Measurements from ENCODE around the gene MPG.
"Not testable (repeated sequence)": the region's sequence is repeated elsewhere in the genome, so short reads cannot be mapped to it uniquely, and the experiment has no call there.

The MPG gene

GRCh38 chr16:118857-119256 lies 40.8 kb downstream of the MPG start:
- no peak for DNase-seq

GRCh38 chr16:119295-119694 lies 41.3 kb downstream of the MPG start:
- DNase-seq: no peak

- no peak for DNase-seq
Measured at GRCh38 chr16:119835-120491, 41.9 kb downstream of the MPG start.

GRCh38 chr16:120756-121155 lies 42.7 kb downstream of the MPG start:
- no peak for DNase-seq

- no peak for DNase-seq
Measured at GRCh38 chr16:122361-122760, 44.3 kb downstream of the MPG start.

GRCh38 chr16:123558-124350 lies 45.7 kb downstream of the MPG start:
- DNase-seq: not testable (repeated sequence)

GRCh38 chr16:125011-125410 lies 47.0 kb downstream of the MPG start:
- no peak for DNase-seq

GRCh38 chr16:129075-129474 lies 51.0 kb downstream of the MPG start:
- DNase-seq: no peak

- DNase-seq: no peak
Measured at GRCh38 chr16:130533-131173, 52.6 kb downstream of the MPG start.

- no peak for DNase-seq
Measured at GRCh38 chr16:132120-132519, 54.1 kb downstream of the MPG start.

- no peak for DNase-seq
Measured at GRCh38 chr16:133716-134115, 55.7 kb downstream of the MPG start.
